ENCODE results near the gene CPED1. TPM values are rescaled to one million over a fixed set of nuclear protein-coding genes. Genes with fewer than 3 reads are reported as not detected.

The CPED1 gene
- total RNA-seq, 4 donors from 2014 or later: 15.0 to 32.1 (median 21.8) TPM

- TF ChIP-seq POLR2A (IDR thresholded peaks at IDR 0.05) (no peak), CTCF (IDR thresholded peaks at IDR 0.05) (no peak), EP300 (IDR thresholded peaks at IDR 0.05) (no peak)
Measured at GRCh38 chr7:121344497-121344896, 356.0 kb downstream of the CPED1 start.

More at GRCh38 chr7:121344497-121344896, 356.0 kb downstream of the CPED1 start:
- Histone ChIP-seq H3K9me3 (no peaks in the 10 kb centered on the region), H3K27ac (no peak overlapping the region), H3K4me1 (no peaks in the 10 kb centered on the region), H3K36me3 (peaks cover 0 to 21% (median 0%) of the 10 kb centered on the region in 3 donors), H3K27me3 (no peaks in the 10 kb centered on the region), H3K4me3 (no peak overlapping the region)
- 90 to 96% methylated on average over 1 of the region's 1 CpG for WGBS, 2 donors
- DNase-seq (ENCODE audit: low spot score in 2 of 2): no peak

Small RNAs within 50 kb of the gene (small RNA-seq; reads per million reads assigned to genes)
- not detected for gene HMGN1P18
- gene RNA5SP240: not detected
- gene RNA5SP241: not detected
- gene RNU6-517P: not detected

Other genes starting within 250 kb of the CPED1 start
- 10 to 100 TPM in 1 of 4 donors, 1 to 10 TPM in 3; 2.7 to 11.1 (median 6.1) TPM for gene TSPAN12, start 130.6 kb upstream of the CPED1 start, total RNA-seq
- gene ING3, start 37.9 kb upstream of the CPED1 start, total RNA-seq: 10 to 100 TPM in 2 of 4 donors, 1 to 10 TPM in 2; 9.4 to 21.3 (median 11.4) TPM

Measured in tibial nerve (tissue), 4 donors.